Endometrium (tissue), 2 donors: ENCODE measurements around the gene TSTD2.

Experiments
- FAIRE-seq: peaks from 2 replicates; lab custom pipeline; 2012; peaks lifted over from hg19 to GRCh38; lab: Jason Lieb, UNC
- donor health status: control.
- donor health status: control.

TSTD2 gene

GRCh38 chr9:97562542-97562941 lies 70.6 kb downstream of the TSTD2 start:
- no peak for FAIRE-seq

GRCh38 chr9:97561501-97561900 lies 71.7 kb downstream of the TSTD2 start:
- FAIRE-seq, result no peak

GRCh38 chr9:97560851-97561250 lies 72.3 kb downstream of the TSTD2 start:
- FAIRE-seq, result no peak

- no peak for FAIRE-seq
Measured at GRCh38 chr9:97560154-97560553, 73.0 kb downstream of the TSTD2 start.

- FAIRE-seq, result no peak
Measured at GRCh38 chr9:97559111-97559514, 74.1 kb downstream of the TSTD2 start.

- FAIRE-seq, result no peak
Measured at GRCh38 chr9:97558701-97559101, 74.5 kb downstream of the TSTD2 start.

- no peak for FAIRE-seq
Measured at GRCh38 chr9:97557606-97558095, 75.5 kb downstream of the TSTD2 start.

GRCh38 chr9:97556721-97557605 lies 76.2 kb downstream of the TSTD2 start:
- no peak for FAIRE-seq

- no peak for FAIRE-seq
Measured at GRCh38 chr9:97556036-97556720, 77.0 kb downstream of the TSTD2 start.

- no peak for FAIRE-seq
Measured at GRCh38 chr9:97555164-97555563, 78.0 kb downstream of the TSTD2 start.

- no peak for FAIRE-seq
Measured at GRCh38 chr9:97554566-97555075, 78.5 kb downstream of the TSTD2 start.

GRCh38 chr9:97553841-97554240 lies 79.3 kb downstream of the TSTD2 start:
- no peak for FAIRE-seq

GRCh38 chr9:97553141-97553540 lies 80.0 kb downstream of the TSTD2 start:
- FAIRE-seq, result no peak

GRCh38 chr9:97551308-97551707 lies 81.9 kb downstream of the TSTD2 start:
- no peak for FAIRE-seq

GRCh38 chr9:97550386-97550785 lies 82.8 kb downstream of the TSTD2 start:
- no peak for FAIRE-seq
